A549 (cell line): Measurements from ENCODE around the gene ANKHD1. TPM values are rescaled to one million over a fixed set of nuclear protein-coding genes. Genes with fewer than 3 reads are reported as not detected.

Experiments
- ATAC-seq, 2 experiments: fragments of 200-7000 bp in 1 of 2; fragments of >200 bp in 1 of 2; cut with Nextera tagmentation in 1 of 2; cut with Tn5 transposase in 1 of 2; 3 replicates each; pipeline versions ENCODE4 v1.8.0 to v1.9.1; 2018 to 2020; ENCODE audit warnings: mild to moderate bottlenecking in 1 of 2, moderate library complexity in 1 of 2
- CTCF ChIA-PET: fragments of 300-600 bp; sonication (Branson Sonifier 250); formaldehyde crosslinking; extraction: SDS; loops from one replicate; lab custom pipeline; 2021; ENCODE audit warnings: antibody characterized with exemption, inconsistent platforms; lab: Yijun Ruan, JAX
- POLR2A ChIA-PET: fragments of 350-600 bp; formaldehyde crosslinking; extraction: SDS; loops from one replicate; lab custom pipeline; 2021; ENCODE audit warnings: antibody characterized with exemption, inconsistent platforms; lab: Yijun Ruan, JAX
- DNase-seq, 2 experiments: peaks; one replicate each; pipeline versions ENCODE4 v3.0.0 to v3.0.0-alpha.2; 2011 to 2016; ENCODE audit warnings: low read depth in 1 of 2, low spot score in 1 of 2
- FAIRE-seq: peaks from 2 replicates; lab custom pipeline; 2011; peaks lifted over from hg19 to GRCh38; lab: Jason Lieb, UNC
- H3K27ac ChIP-seq, 2 experiments: fragments of >200 bp; sonication (Bioruptor Twin); formaldehyde crosslinking; 3 replicates each; pipeline ENCODE4 v1.5.1; 2016 to 2017
- H3K4me1 ChIP-seq: fragments of >200 bp; sonication (Bioruptor Twin); formaldehyde crosslinking; 3 replicates; pipeline ENCODE4 v1.6.1; 2016
- H3K4me2 ChIP-seq: fragments of >200 bp; sonication (Bioruptor Twin); formaldehyde crosslinking; 3 replicates; pipeline ENCODE4 v1.6.1; 2016
- H3K4me3 ChIP-seq: fragments of >200 bp; sonication (Bioruptor Twin); formaldehyde crosslinking; 3 replicates; pipeline ENCODE4 v1.5.1; 2016
- H3K9me3 ChIP-seq: fragments of >200 bp; sonication (Bioruptor Twin); formaldehyde crosslinking; 3 replicates; pipeline ENCODE4 v1.6.1; 2016
- FOXS1 ChIP-seq: fragments of 250-450 bp; sonication (Bioruptor Pico); IDR thresholded peaks from 2 replicates; pipeline ENCODE4 v1.5.0; 2020; ENCODE audit warnings: mild to moderate bottlenecking, moderate library complexity
- HOXA7 ChIP-seq: fragments of 250-450 bp; sonication (Bioruptor Pico); IDR thresholded peaks from 2 replicates; pipeline ENCODE4 v1.5.0; 2020; ENCODE audit warnings: mild to moderate bottlenecking, moderate library complexity
- KDM1A ChIP-seq: fragments of 200-600 bp; sonication (generic); IDR thresholded peaks from 2 replicates; pipeline ENCODE4 v1.6.1; 2016; ENCODE audit warnings: low read depth, mild to moderate bottlenecking
- KDM5A ChIP-seq: fragments of 200-600 bp; sonication (generic); IDR thresholded peaks from 2 replicates; pipeline ENCODE4 v1.6.1; 2016; ENCODE audit warnings: antibody characterized with exemption, mild to moderate bottlenecking
- PBX3 ChIP-seq: IDR thresholded peaks from 2 replicates; pipeline ENCODE4 v1.6.1; 2012
- PHF8 ChIP-seq: fragments of 200-600 bp; sonication (generic); IDR thresholded peaks from 2 replicates; pipeline ENCODE4 v1.6.1; 2016; ENCODE audit warnings: low read depth, mild to moderate bottlenecking, antibody characterized with exemption, moderate library complexity, borderline replicate concordance
- REST ChIP-seq: fragments of 200-600 bp; sonication (generic); IDR thresholded peaks from 2 replicates; pipeline ENCODE4 v1.6.1; 2016; ENCODE audit warnings: antibody characterized with exemption, mild to moderate bottlenecking, moderate library complexity
- RFX5 ChIP-seq: fragments of 450-650 bp; IDR thresholded peaks from 2 replicates; pipeline ENCODE4 v1.7.1; 2014; ENCODE audit warnings: antibody characterized with exemption, mild to moderate bottlenecking, moderate library complexity
- RNF2 ChIP-seq: fragments of 200-600 bp; sonication (generic); IDR thresholded peaks from 2 replicates; pipeline ENCODE4 v1.6.1; 2016; ENCODE audit warnings: low read depth, mild to moderate bottlenecking, antibody characterized with exemption, moderate library complexity, borderline replicate concordance
- SREBF2 ChIP-seq: fragments of 450-650 bp; IDR thresholded peaks from 2 replicates; pipeline ENCODE4 v1.6.1; 2014; ENCODE audit warnings: mild to moderate bottlenecking, moderate library complexity
- ZSCAN20 ChIP-seq: fragments of 250-450 bp; sonication (Bioruptor Pico); IDR thresholded peaks from 2 replicates; pipeline ENCODE4 v1.8.0; 2022; ENCODE audit warnings: mild to moderate bottlenecking, moderate library complexity
- WGBS: methylation state at CpG from one replicate; pipeline ENCODE4 v1.1.6; 2017; ENCODE audit errors: missing lambda C conversion rate; 5-methylcytosine and 5-hydroxymethylcytosine counted together
- polyA plus RNA-seq, 4 experiments: library from polyadenylated mRNA; depleted of rRNA in 3 of 4; stranded (reverse); fragments of >200 nt; fragmentation: RNase III in 1 of 4; extraction: RNeasy Plus Mini Kit Qiagen cat#74134 plus additional on column Dnase treatment in 1 of 4; gene quantifications; 2 replicates in 3 of 4; 3 replicates in 1 of 4; pipeline ENCODE4 v1.2.3, GENCODE V29; 2011 to 2017
- TF ChIP-seq, protein P1 (sequence below): fragments of >200 bp; sonication (Bioruptor Twin); formaldehyde crosslinking; IDR thresholded peaks from 2 replicates; pipeline ENCODE4 v1.6.1; 2016
- TF ChIP-seq, protein P2 (sequence below): IDR thresholded peaks from 2 replicates; pipeline ENCODE4 v1.6.1; 2012
- TF ChIP-seq, protein P3 (sequence below): fragments of 450-650 bp; IDR thresholded peaks from 2 replicates; pipeline ENCODE4 v1.6.1; 2014; ENCODE audit warnings: antibody characterized with exemption

The ANKHD1 gene
- polyA plus RNA-seq, 2 of the 4 experiments (the other 2 are of a cell fraction) = 46.9 to 94.1 TPM

GRCh38 chr5:140400730-140401361 is 787 bp upstream of the ANKHD1 start (continued):
- TF ChIP-seq REST = peak; percentile 93
- no peak for TF ChIP-seq RFX5
- TF ChIP-seq, protein P1, sequence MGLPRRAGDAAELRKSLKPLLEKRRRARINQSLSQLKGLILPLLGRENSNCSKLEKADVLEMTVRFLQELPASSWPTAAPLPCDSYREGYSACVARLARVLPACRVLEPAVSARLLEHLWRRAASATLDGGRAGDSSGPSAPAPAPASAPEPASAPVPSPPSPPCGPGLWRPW = no peak
- TF ChIP-seq RNF2 = no peak
- no peak for TF ChIP-seq SREBF2
- TF ChIP-seq HOXA7 (CRISPR knock-in tag) = no peak
- TF ChIP-seq KDM1A = no peak
- TF ChIP-seq FOXS1 = no peak

GRCh38 chr5:140402258-140403074 is 833 bp downstream of the ANKHD1 start:
- H3K4me3 ChIP-seq = peak overlapping the region; percentile 65
- FAIRE-seq (no peak), DNase-seq (peak; percentile 44 to 50)
- 6% methylated on average over 20 of the region's 36 CpGs for WGBS
- H3K9me3 ChIP-seq = no peaks in the 10 kb centered on the region
- peaks cover 37% of the 10 kb centered on the region for H3K4me1 ChIP-seq
- TF ChIP-seq REST (peak; percentile 82), ZSCAN20 (CRISPR knock-in tag) (no peak), PHF8 (no peak; the same call in 1 of the 2 replicates), PBX3 (no peak), RFX5 (no peak), KDM5A (peak; percentile 27; the same call in 1 of the 2 replicates)
- TF ChIP-seq, protein P2, sequence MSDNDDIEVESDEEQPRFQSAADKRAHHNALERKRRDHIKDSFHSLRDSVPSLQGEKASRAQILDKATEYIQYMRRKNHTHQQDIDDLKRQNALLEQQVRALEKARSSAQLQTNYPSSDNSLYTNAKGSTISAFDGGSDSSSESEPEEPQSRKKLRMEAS = peak; percentile 55
- TF ChIP-seq, protein P3, sequence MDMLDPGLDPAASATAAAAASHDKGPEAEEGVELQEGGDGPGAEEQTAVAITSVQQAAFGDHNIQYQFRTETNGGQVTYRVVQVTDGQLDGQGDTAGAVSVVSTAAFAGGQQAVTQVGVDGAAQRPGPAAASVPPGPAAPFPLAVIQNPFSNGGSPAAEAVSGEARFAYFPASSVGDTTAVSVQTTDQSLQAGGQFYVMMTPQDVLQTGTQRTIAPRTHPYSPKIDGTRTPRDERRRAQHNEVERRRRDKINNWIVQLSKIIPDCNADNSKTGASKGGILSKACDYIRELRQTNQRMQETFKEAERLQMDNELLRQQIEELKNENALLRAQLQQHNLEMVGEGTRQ = peak; percentile 87
- TF ChIP-seq, all 56 proteins: peak for 4
- peak; percentile 11 to 20; a peak in 5 of 6 replicates for ATAC-seq
- H3K4me2 ChIP-seq = peak overlapping the region; percentile 82
- peak overlapping the region; percentile 91 to 95 for H3K27ac ChIP-seq
- ChIA-PET POLR2A (interaction anchor here (0.6 to 2.7 kb wide), 6 partner anchors 9 to 317 kb away, joined by 3 to 15 read pairs (median 4); partner anchors contain the start of genes HBEGF, IK and NDUFA2), CTCF (interaction anchor here (0.6 to 1.5 kb wide), 7 partner anchors 13 to 158 kb away, joined by 3 to 5 read pairs (median 4); no protein-coding TSS in a partner anchor)
